Embryonic facial prominence (tissue), 1 donor: ENCODE results near the gene TLNRD1.

Experiments used
- DNase-seq: peaks from one replicate; pipeline ENCODE4 v3.0.0-alpha.2; 2016; ENCODE audit errors: extremely low spot score

TLNRD1 gene

DNA sequence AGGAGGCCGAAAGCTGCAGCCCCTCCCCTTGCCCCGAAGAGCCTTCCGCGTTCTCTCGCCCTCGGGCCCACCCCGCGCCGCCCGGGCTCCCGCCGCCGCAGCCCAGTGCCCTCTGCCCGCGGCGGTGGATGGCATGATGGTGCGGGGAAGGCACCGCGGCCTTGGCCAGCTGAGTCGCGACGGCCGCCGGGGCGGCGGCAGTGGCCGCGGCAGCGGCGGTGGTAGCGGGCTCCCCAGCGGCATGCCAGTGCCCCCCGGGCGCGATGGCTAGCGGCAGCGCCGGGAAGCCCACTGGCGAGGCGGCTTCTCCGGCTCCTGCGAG, 1.2 kb downstream of the TLNRD1 start:
- DNase-seq, result no peak

DNA sequence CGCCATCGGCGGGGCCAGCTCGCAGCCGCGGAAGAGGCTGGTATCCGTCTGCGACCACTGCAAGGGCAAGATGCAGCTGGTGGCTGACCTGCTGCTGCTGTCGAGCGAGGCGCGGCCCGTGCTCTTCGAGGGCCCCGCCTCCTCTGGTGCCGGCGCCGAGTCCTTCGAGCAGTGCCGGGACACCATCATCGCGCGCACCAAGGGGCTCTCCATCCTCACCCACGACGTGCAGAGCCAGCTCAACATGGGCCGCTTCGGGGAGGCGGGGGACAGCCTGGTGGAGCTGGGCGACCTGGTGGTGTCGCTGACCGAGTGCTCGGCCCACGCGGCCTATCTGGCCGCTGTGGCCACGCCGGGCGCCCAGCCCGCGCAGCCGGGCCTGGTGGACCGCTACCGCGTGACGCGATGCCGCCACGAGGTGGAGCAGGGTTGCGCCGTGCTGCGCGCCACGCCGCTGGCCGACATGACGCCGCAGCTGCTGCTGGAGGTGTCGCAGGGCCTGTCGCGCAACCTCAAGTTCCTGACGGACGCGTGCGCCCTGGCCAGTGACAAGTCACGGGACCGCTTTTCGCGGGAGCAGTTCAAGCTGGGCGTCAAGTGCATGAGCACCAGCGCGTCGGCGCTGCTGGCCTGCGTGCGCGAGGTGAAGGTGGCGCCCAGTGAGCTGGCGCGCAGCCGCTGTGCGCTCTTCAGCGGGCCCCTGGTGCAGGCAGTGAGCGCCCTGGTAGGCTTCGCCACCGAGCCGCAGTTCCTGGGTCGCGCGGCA, 1.8 kb downstream of the TLNRD1 start:
- no peak for DNase-seq

GRCh38 chr15:81003097-81003350, 2.3 kb downstream of the TLNRD1 start:
- DNase-seq, result no peak

DNA sequence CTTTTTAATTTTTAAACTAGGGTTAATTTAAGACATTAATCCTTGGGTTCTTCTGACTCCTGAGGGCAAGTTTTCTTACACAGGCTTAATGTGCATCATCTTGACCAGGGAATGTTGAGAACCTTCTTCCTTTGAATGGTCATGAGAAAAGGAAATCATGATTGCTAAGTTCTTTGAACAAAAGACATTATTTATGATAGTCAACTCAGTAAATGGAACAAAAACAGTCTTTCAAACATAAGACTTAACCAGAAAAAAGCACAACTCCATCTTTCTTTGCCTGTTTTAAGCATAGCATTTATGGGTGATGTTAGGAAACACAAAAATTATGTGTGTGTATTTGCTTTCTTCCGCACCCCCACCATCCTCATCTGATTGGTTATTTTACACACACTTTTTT, 5.4 kb downstream of the TLNRD1 start:
- DNase-seq, result no peak

- no peak for DNase-seq
Observed at GRCh38 chr15:81007428-81008064, 6.8 kb downstream of the TLNRD1 start.

DNA sequence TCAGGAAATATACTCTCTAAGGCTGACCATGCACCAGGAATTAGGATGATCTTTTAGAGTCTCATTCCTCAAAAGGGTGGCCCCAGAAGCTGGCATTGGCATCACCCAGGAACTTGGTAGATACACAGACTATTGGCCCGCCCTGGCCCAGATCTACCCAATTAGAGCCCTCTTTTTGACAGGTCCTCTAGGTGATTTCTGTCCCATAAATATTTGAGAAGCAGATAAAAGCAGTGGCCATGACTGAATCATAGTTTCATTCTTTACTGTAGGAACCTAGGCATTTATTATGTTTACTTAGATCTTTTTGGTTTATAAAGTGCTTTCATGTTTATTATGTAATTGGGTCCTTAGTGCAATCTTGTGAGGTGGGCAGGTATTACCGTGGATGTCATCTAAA, 7.6 kb downstream of the TLNRD1 start:
- DNase-seq, result no peak

- DNase-seq, result no peak
Observed at GRCh38 chr15:81010086-81010485, 9.4 kb downstream of the TLNRD1 start.

DNA sequence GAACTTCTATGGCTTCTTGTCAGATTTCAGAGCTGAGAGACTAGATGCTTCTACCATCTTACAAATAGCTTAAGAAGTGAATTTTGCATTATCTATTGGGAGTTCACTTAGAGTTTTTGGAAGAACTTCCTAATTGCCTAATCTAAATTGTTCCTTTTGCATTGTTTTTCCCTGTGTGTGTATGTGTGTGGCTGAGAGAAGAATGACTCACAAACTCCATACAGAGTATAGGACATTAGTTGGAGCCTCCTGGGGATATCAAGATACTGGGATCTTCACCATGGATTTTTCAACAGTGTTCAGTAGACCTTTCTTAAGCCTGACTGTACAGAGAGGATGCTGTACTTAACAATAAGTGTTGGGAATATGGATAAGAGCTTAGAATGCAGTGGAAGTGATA, 10.9 kb downstream of the TLNRD1 start:
- no peak for DNase-seq

GRCh38 chr15:81012588-81012987, 11.9 kb downstream of the TLNRD1 start:
- no peak for DNase-seq

GRCh38 chr15:81013396-81013929, 12.7 kb downstream of the TLNRD1 start:
- DNase-seq, result no peak

DNA sequence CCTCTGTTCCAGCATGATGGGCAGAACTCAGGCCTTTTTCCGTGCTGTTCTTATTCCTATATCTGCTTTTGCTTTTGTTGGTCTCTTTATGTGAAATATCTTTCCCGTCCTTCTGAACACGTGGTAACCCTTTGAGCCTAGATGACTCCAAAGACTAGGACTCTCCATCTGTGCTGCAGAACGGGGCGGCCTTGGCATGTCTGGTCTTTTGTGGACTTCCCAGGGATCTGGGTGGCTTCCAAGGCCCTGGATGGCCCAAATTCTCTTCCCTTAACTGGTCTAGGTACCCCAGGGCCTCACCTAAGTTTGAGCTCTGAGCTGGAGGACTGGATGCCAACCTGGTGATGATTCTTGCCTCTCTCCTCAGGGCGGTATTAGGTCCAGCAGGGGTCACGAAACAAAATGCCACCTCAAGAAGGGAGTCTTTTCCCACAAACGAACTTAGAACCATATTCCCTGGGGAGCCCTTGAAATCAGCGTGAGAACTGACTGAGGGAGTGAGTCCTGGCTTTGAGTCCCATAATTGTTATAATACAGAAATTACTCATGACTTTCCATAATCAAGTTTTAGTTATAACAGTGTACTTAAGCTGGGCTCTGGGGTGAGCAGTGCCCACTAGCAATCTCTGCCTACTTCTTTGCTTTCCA, 13.8 kb downstream of the TLNRD1 start:
- DNase-seq, result no peak

DNA sequence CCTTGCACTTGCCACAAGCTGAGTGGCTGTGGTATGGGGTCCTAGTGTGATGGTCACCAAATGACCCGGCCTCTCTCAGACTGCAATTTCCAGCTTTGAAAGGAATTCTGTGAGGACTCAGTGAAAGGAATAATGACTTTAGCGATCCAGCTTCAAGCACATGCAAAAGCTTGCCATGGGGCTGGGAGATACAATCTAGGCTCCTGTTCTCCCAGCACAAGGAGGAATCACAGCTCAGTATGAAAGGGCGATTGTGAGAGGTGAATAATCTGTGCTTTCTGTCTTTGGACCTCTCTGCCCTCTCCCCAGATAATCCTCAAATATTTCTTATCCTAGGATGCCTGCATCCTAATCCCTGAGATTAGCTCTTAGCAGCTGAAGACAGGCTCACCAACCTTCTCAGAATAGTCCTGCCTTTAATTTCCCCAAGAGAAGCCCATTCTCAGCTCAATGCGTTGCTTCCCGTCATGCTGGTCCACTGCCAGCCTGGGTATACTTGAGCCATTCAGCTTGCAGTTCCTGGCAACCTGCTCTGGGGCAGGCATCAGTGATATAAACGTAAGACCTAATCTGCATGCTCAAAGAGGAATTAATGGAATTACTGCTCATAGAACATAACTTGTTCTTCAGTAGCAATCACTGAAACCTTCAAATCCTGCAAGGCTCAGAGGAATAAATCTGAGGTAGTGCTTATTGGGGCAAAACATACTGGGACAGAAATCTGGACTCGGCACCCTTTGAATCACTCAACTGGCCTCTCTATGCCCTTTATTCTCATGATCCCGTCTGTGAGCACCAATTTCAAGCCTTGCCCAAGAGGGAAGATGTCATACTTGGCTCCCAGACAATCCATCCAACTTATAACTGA, 15.1 kb downstream of the TLNRD1 start:
- DNase-seq, result no peak

DNA sequence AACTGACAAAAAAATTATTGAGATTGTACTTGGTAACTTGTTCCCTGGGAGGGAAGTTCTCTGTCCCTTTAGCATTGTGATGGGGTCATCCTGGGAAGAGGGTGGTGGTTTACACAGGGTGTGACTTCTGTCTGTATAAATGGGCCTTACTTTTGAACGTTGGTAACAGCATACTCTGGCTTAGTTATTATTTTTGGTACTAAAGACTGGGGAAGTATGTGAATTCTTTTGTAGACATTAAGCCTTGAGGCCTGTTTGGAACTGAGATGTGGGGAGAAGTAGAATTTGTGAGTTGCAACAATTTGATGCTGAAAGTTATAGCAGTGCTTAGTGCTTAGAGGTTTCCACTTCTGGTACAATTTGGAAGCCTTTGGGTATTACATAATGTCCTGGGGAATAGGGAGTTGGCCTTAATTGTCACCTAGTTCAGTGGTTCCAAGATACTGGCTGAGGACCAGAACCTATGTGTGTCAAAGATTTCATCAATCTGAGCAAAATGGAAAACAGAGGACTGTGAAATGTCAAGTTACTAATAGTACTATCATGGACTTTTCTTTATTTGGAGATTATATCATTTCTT, 15.9 kb downstream of the TLNRD1 start:
- DNase-seq, result no peak

GRCh38 chr15:81018197-81018596, 17.5 kb downstream of the TLNRD1 start:
- DNase-seq, result no peak

- no peak for DNase-seq
Observed at GRCh38 chr15:81021321-81021720, 20.6 kb downstream of the TLNRD1 start.

DNA sequence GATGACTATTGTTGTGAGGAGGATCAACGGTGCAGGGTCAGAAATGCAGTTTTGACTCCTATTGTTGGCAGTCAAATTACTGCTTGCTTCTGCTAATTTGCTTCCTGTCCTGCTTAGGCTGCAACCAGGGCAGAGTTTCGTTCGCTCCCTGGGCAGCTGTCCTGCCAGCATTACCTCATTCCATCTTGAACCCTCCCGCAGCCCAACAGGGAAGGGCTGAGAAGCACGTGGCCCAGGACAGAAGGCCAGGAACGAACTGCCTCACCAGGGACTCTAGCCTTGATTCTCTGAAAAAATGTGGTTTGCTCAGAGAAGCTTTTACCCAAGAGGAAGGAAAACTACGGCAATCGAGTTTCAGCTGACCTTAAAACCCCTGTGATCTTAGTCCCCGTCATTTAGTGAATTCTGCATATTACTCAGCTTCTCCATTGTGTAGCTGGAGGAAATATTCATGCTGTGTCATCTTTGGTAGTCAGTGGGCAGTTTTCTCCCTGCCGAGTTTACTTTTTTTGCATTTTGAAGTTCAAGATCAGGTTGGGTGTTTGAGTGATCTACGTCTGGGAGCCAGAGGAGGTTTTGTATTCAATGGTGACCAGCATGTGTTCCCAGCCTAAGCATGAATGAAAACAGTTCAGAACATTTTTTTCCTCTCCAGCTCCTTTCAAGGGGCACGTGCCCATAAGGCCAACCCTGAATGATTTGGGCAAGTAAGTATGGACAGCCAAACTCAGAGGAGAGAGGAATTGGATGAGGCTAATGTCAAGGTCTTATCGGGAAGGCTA, 23.0 kb downstream of the TLNRD1 start:
- DNase-seq, result no peak

GRCh38 chr15:81024265-81024872, 23.6 kb downstream of the TLNRD1 start:
- no peak for DNase-seq

DNA sequence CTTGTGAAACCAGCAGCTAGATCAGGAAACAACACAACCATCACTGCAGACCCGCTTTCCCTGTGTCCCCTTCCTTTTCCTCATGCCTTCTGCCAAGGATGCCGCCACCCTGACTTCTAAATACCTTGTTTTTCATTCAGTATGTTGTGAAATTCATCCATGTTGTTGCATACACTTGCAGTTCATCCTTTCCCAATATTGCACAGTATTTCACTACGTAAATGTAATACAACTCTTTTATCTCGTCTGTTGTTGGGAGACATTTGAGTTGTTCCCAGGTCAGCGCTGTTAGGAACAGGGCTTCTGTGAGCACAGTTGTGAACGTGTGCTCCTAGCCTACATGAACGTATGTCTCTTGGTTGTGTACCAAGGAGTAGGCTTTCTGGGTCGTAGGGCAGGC, 24.2 kb downstream of the TLNRD1 start:
- no peak for DNase-seq

GRCh38 chr15:81025721-81026370, 25.1 kb downstream of the TLNRD1 start:
- no peak for DNase-seq
